Skeletal muscle tissue (tissue), 4 donors: Measurements from ENCODE around the gene SLC35D1. TPM values are rescaled to one million over a fixed set of nuclear protein-coding genes. Genes with fewer than 3 reads are reported as not detected.

Experiments
- H3K27ac ChIP-seq: one replicate; pipeline ENCODE4 v1.7.0; 2013; ENCODE audit warnings: mild to moderate bottlenecking, low read depth, low read length, inconsistent platforms
- H3K27me3 ChIP-seq, 3 donors: one replicate each; pipeline ENCODE4 v1.7.0; 2013; ENCODE audit warnings: low read length in 3 of 3; ENCODE audit not compliant: control insufficient read depth in 3 of 3, insufficient read depth in 3 of 3
- H3K36me3 ChIP-seq, 3 donors: one replicate each; pipeline ENCODE4 v1.7.0; 2013; ENCODE audit warnings: low read length in 3 of 3; ENCODE audit not compliant: control insufficient read depth in 3 of 3, insufficient read depth in 3 of 3
- H3K4me1 ChIP-seq, 3 donors: one replicate each; pipeline ENCODE4 v1.7.0; 2013; ENCODE audit warnings: low read length in 3 of 3, mild to moderate bottlenecking in 3 of 3; ENCODE audit not compliant: control insufficient read depth in 3 of 3, insufficient read depth in 3 of 3
- H3K4me3 ChIP-seq, 3 donors: one replicate each; pipeline ENCODE4 v1.7.0; 2013; ENCODE audit warnings: low read length in 3 of 3
- H3K9ac ChIP-seq, 3 donors: one replicate each; pipeline ENCODE4 v1.7.0; 2013; ENCODE audit warnings: low read length in 3 of 3, mild to moderate bottlenecking in 3 of 3, moderate library complexity in 2 of 3, low read depth in 1 of 3
- H3K9me3 ChIP-seq, 3 donors: one replicate each; pipeline ENCODE4 v1.7.0; 2013; ENCODE audit warnings: low read length in 3 of 3; ENCODE audit not compliant: control insufficient read depth in 3 of 3
- total RNA-seq: library from RNA; depleted of rRNA; stranded (reverse); fragments of >200 nt; gene quantifications from one replicate; pipeline ENCODE4 v1.2.3, GENCODE V29; 2014
- donor health status: Osteomylitis.

SLC35D1 gene
- total RNA-seq, 1 donor from 2014 or later = 7.8 TPM

GRCh38 chr1:67020765-67021164 lies 33.2 kb downstream of the SLC35D1 start:
- H3K9me3 ChIP-seq = no peaks in the 10 kb centered on the region
- H3K4me3 ChIP-seq = no peak overlapping the region
- peaks cover 2 to 8% (median 2%) of the 10 kb centered on the region in 3 donors for H3K4me1 ChIP-seq
- peaks cover 10 to 38% (median 20%) of the 10 kb centered on the region in 3 donors for H3K36me3 ChIP-seq
- H3K27me3 ChIP-seq = no peaks in the 10 kb centered on the region
- no peak overlapping the region for H3K9ac ChIP-seq
- H3K27ac ChIP-seq = no peak overlapping the region

GRCh38 chr1:67020304-67020703 lies 33.6 kb downstream of the SLC35D1 start:
- Histone ChIP-seq H3K27ac (peak overlapping the region; percentile 67), H3K4me1 (peaks cover 2 to 8% (median 2%) of the 10 kb centered on the region in 3 donors), H3K9ac (no peak overlapping the region), H3K4me3 (no peak overlapping the region), H3K27me3 (no peaks in the 10 kb centered on the region), H3K36me3 (peaks cover 10 to 38% (median 20%) of the 10 kb centered on the region in 3 donors), H3K9me3 (no peaks in the 10 kb centered on the region)

DNA sequence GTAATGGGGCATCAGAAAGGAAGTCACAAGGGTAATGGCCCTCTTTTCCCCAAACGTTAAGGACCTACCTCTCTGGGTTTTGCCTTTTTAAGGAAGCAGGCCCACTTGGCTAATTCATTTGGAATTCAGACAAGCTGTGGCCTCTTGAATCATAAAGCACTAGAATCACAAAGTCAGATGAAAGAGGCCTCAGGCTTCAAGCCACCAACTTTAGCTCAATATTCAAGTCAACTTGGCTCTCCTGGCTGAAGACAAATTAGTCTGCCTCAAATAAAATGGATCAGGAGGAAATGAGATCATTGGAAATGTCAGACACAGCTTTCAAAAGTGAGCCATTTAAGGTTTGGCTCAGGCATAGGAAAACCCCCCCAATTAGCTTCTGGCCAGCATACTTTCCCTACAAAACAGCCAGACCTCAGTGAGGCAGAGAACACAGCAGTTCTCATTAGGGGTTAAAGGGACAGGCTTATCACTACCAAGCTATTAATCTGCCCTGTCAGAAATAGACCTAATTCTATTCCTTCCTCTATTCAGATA lies 34.3 kb downstream of the SLC35D1 start:
- Histone ChIP-seq H3K4me1 (peaks cover 2 to 8% (median 2%) of the 10 kb centered on the region in 3 donors), H3K27me3 (no peaks in the 10 kb centered on the region), H3K27ac (peak overlapping the region; percentile 67), H3K4me3 (no peak overlapping the region), H3K9ac (peak overlapping the region in 1 of 3 donors; percentile 1), H3K9me3 (no peaks in the 10 kb centered on the region), H3K36me3 (peaks cover 8 to 38% (median 20%) of the 10 kb centered on the region in 3 donors)

DNA sequence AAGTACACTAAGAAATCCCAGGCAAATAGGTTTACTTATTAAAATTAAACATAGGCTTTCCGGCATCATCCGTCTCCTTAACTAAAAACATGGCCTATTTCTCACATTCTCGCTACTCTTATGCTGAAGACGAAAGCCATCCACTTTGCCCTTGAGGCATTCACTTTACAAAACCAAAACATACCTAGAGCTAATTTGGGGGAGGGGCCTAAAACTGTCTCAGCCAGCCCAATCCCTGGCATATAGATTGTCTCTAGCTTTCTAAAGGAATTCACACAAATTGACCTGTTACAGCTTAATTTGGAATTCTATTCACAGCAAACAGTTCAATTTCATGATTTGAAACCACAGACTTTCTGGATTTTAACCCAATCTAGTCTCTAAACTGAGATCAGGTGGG lies 34.8 kb downstream of the SLC35D1 start:
- Histone ChIP-seq H3K27ac (peak overlapping the region; percentile 67), H3K9ac (peak overlapping the region in 1 of 3 donors; percentile 1), H3K9me3 (no peaks in the 10 kb centered on the region), H3K4me3 (no peak overlapping the region), H3K4me1 (peaks cover 2 to 8% (median 2%) of the 10 kb centered on the region in 3 donors), H3K36me3 (peaks cover 7 to 38% (median 20%) of the 10 kb centered on the region in 3 donors), H3K27me3 (no peaks in the 10 kb centered on the region)

DNA sequence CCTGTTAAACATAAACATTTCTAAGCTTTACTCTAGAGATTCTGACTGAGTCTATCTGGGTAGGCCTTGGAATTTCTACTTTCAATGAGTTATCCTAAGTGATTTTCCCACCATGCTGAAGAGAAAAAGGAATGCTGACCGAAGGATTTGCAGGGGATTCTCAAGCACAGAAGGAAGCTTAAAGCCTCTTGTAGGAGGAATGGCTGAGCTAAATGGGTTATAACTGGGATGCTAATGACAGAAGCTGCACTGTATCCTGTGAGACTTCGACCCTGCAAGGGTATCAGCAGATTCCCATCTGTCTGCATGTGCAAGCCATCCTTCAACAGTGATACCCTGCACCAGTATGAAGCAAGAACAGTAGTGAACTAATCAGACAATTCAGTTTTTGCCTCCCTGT lies 35.4 kb downstream of the SLC35D1 start:
- Histone ChIP-seq H3K4me1 (peaks cover 2 to 8% (median 2%) of the 10 kb centered on the region in 3 donors), H3K27me3 (no peaks in the 10 kb centered on the region), H3K36me3 (peaks cover 7 to 38% (median 20%) of the 10 kb centered on the region in 3 donors), H3K9me3 (no peaks in the 10 kb centered on the region), H3K9ac (no peak overlapping the region), H3K27ac (no peak overlapping the region), H3K4me3 (no peak overlapping the region)

DNA sequence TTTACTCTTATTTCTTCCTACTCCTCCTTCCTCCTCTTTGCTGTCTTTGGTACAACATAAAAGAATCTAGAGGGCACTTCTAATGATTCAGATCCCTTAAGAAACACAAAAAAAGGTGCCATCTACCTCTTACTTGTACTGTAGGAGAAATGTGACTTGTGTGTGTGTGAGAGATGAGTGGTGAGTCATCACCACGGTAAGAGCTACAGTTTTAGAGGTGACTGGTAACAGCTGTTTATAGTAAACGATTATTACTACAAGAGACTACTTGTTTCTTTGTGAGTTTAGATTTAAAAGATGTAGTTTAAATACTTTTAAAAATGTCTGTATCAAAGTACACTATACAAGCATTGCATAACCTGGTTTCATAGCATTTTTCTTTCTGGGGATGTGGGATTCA lies 40.4 kb downstream of the SLC35D1 start:
- Histone ChIP-seq H3K9me3 (no peaks in the 10 kb centered on the region), H3K27ac (no peak overlapping the region), H3K27me3 (no peaks in the 10 kb centered on the region), H3K4me3 (no peak overlapping the region), H3K4me1 (no peaks in the 10 kb centered on the region), H3K36me3 (peaks cover 2 to 12% (median 10%) of the 10 kb centered on the region in 3 donors), H3K9ac (no peak overlapping the region)

- Histone ChIP-seq H3K27me3 (no peaks in the 10 kb centered on the region), H3K9me3 (no peaks in the 10 kb centered on the region), H3K4me1 (peaks cover 0 to 8% (median 3%) of the 10 kb centered on the region in 3 donors), H3K4me3 (no peak overlapping the region), H3K36me3 (peaks cover 0 to 16% (median 5%) of the 10 kb centered on the region in 3 donors), H3K27ac (no peak overlapping the region), H3K9ac (no peak overlapping the region)
These were observed 44.2 kb downstream of the SLC35D1 start for GRCh38 chr1:67009792-67010191.

DNA sequence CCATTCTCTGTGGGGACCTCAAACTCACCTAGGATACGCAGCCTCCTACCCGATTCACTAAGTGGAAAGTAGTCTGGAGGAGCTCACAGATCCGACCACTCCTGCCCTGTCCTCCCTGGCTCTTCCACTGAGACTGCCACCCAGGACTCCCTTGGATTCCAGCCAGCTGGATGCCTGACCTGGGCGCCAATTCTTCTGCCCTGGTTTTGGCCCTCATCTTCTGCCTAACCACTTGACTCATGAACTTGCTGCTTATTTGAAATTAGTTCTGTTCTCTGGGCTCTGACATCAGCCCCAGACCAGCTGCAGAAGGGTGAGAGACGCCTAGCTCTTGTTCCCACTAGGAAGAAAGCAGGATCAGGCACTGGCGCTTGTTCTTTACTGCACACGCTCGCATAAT lies 48.9 kb downstream of the SLC35D1 start:
- Histone ChIP-seq H3K27me3 (no peaks in the 10 kb centered on the region), H3K9me3 (no peaks in the 10 kb centered on the region), H3K4me1 (peaks cover 3 to 25% (median 14%) of the 10 kb centered on the region in 3 donors), H3K9ac (no peak overlapping the region), H3K4me3 (no peak overlapping the region), H3K36me3 (peaks cover 0 to 19% (median 0%) of the 10 kb centered on the region in 3 donors), H3K27ac (no peak overlapping the region)

DNA sequence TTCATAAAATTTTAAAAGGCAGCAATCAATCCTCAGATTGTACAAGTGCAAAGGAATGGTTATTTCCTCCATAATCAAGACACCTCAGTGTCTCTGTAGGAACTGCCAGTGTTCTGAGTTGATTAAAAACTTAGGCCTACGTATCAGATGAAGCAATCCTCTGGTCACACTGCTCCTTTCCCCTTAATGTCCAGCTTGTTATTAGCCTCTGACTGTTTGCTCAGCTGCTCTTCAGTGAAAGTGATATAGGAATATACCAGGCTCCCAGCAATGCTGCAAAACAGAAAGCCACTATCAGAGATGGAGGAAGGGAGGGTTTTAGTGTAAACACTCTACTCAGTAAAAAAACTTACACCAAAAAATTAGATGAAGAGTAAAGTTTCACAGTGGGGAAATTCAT lies 49.8 kb downstream of the SLC35D1 start:
- Histone ChIP-seq H3K4me1 (peaks cover 3 to 25% (median 14%) of the 10 kb centered on the region in 3 donors), H3K27ac (no peak overlapping the region), H3K9ac (no peak overlapping the region), H3K4me3 (no peak overlapping the region), H3K27me3 (no peaks in the 10 kb centered on the region), H3K36me3 (peaks cover 0 to 13% (median 0%) of the 10 kb centered on the region in 3 donors), H3K9me3 (no peaks in the 10 kb centered on the region)

- no peak overlapping the region for H3K9ac ChIP-seq
- H3K4me1 ChIP-seq = peaks cover 3 to 25% (median 14%) of the 10 kb centered on the region in 3 donors
- H3K4me3 ChIP-seq = no peak overlapping the region
- peak overlapping the region; percentile 8 for H3K27ac ChIP-seq
- no peaks in the 10 kb centered on the region for H3K9me3 ChIP-seq
- peaks cover 0 to 15% (median 0%) of the 10 kb centered on the region in 3 donors for H3K36me3 ChIP-seq
- H3K27me3 ChIP-seq = no peaks in the 10 kb centered on the region
These were observed 52.1 kb downstream of the SLC35D1 start for GRCh38 chr1:67001682-67002425.
